ENCODE data around the gene PUSL1. TPM values are rescaled to one million over a fixed set of nuclear protein-coding genes. Genes with fewer than 3 reads are reported as not detected.

The PUSL1 gene
- total and polyA plus RNA-seq, 2 of the 13 experiments (the other 11 are each of a cell fraction or from before 2014, with no cell fraction given), result 8.3 to 22.2 TPM

- TF ChIP-seq NFKB2 (CRISPR knock-in tag; IDR thresholded peaks at IDR 0.05; ENCODE audit: borderline replicate concordance) (peak; percentile 50; the same call in 1 of the 2 replicates), ARHGAP35 (CRISPR knock-in tag; IDR thresholded peaks at IDR 0.05; ENCODE audit: borderline replicate concordance) (no peak), ZBTB44 (CRISPR knock-in tag; IDR thresholded peaks at IDR 0.05) (no peak), ZFP41 (CRISPR knock-in tag; IDR thresholded peaks at IDR 0.05; ENCODE audit: borderline replicate concordance) (no peak), ZNF432 (CRISPR knock-in tag; IDR thresholded peaks at IDR 0.05; ENCODE audit: borderline replicate concordance) (no peak), REL (CRISPR knock-in tag; conservative IDR thresholded peaks at IDR 0.05) (no peak), HMGA1 (CRISPR knock-in tag; conservative IDR thresholded peaks at IDR 0.05) (no peak)
Observed at GRCh38 chr1:1287288-1288110, 20.9 kb upstream of the PUSL1 start (continued).

- 44% methylated on average over 11 of the region's 15 CpGs for WGBS (ENCODE audit: low lambda C conversion rate)
- FAIRE-seq (peak; percentile 21), ATAC-seq (peak; percentile 58), DNase-seq (ENCODE audit: low spot score) (peak; percentile 52)
- no peaks in the 10 kb centered on the region for H4K20me1 ChIP-seq (ENCODE audit: insufficient read depth, low read length)
- CTCF ChIA-PET (ENCODE audit: low intra/inter-chr PET ratio, low total read pairs), result no interaction called here
- no peak overlapping the region for H3K4me2 ChIP-seq (ENCODE audit: low read depth, low read length)
- POLR2A ChIA-PET, result interaction anchor here (1.0 to 2.0 kb wide), 3 partner anchors 9 to 168 kb away, joined by 5 to 6 read pairs (median 6); partner anchors contain the start of gene UBE2J2
- no peaks in the 10 kb centered on the region for H3K9me3 ChIP-seq (ENCODE audit: low read length)
- H3K79me2 ChIP-seq (ENCODE audit: insufficient read depth, low read length), result no peaks in the 10 kb centered on the region
- peaks cover 26% of the 10 kb centered on the region for H3K4me1 ChIP-seq (ENCODE audit: insufficient read depth, low read length)
- intact Hi-C loops (cut with micrococcal nuclease; ENCODE audit: unreplicated experiment) (loop anchor here (5.0 kb wide), 1 partner anchor 168 kb away; no protein-coding TSS in a partner anchor), in situ Hi-C loops (cut with HindIII; ENCODE audit: extremely low pct_ligation_motif_present, low pct_unique_long_range_greater_than_20kb) (no loop called here)
- no peak overlapping the region for H2AFZ ChIP-seq (ENCODE audit: low read length)
- BruUV-seq (replicated peaks), result no TSS peak
- no peaks in the 10 kb centered on the region; a peak in 1 of 5 replicates for H3K36me3 ChIP-seq (replicated peaks in 1 of 2; ENCODE audit: control insufficient read depth in 1 of 2, insufficient read depth in 2 of 2, low read length in 2 of 2)
- H3K4me3 ChIP-seq (replicated peaks in 1 of 3; ENCODE audit: insufficient read depth in 1 of 3, low read depth in 2 of 3, low read length in 3 of 3), result no peak overlapping the region
- no peak overlapping the region for H3K27ac ChIP-seq (ENCODE audit: extremely low read length, insufficient read depth, low read length)
- H3K9ac ChIP-seq (ENCODE audit: insufficient read depth, low read depth, low read length), result no peak overlapping the region
- H3K27me3 ChIP-seq (ENCODE audit: control insufficient read depth in 1 of 2, insufficient read depth in 2 of 2, low read length in 2 of 2), result peaks cover 0 to 2% of the 10 kb centered on the region in 2 experiments; a peak in 1 of 5 replicates
- TF ChIP-seq HMGA1 (CRISPR knock-in tag; conservative IDR thresholded peaks at IDR 0.05) (no peak), CREB3 (CRISPR knock-in tag; IDR thresholded peaks at IDR 0.05) (no peak), ZNF703 (CRISPR knock-in tag; IDR thresholded peaks at IDR 0.05; ENCODE audit: borderline replicate concordance) (no peak), ZSCAN12 (CRISPR knock-in tag; IDR thresholded peaks at IDR 0.05) (no peak), ZHX1 (CRISPR knock-in tag; IDR thresholded peaks at IDR 0.05; ENCODE audit: low read depth) (0 out of 2 replicates have a peak, but pooled peaks have one; percentile 41), ATM (IDR thresholded peaks at IDR 0.05; ENCODE audit: borderline replicate concordance) (no peak)
- TF ChIP-seq, protein P1, sequence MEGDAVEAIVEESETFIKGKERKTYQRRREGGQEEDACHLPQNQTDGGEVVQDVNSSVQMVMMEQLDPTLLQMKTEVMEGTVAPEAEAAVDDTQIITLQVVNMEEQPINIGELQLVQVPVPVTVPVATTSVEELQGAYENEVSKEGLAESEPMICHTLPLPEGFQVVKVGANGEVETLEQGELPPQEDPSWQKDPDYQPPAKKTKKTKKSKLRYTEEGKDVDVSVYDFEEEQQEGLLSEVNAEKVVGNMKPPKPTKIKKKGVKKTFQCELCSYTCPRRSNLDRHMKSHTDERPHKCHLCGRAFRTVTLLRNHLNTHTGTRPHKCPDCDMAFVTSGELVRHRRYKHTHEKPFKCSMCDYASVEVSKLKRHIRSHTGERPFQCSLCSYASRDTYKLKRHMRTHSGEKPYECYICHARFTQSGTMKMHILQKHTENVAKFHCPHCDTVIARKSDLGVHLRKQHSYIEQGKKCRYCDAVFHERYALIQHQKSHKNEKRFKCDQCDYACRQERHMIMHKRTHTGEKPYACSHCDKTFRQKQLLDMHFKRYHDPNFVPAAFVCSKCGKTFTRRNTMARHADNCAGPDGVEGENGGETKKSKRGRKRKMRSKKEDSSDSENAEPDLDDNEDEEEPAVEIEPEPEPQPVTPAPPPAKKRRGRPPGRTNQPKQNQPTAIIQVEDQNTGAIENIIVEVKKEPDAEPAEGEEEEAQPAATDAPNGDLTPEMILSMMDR (CRISPR knock-in tag; IDR thresholded peaks at IDR 0.05), result peak; percentile 83
Observed at GRCh38 chr1:1290238-1290731, 18.1 kb upstream of the PUSL1 start.

All from HepG2 (cell line).